Activated CD4-positive, alpha-beta T cell treated with anti-CD3 and anti-CD28 coated beads, Interleukin-2, Interleukin-4, amounts not matched to agents 100 ng/mL and 50 ng/mL, durations not matched to agents 16 hours and 8 hours (primary cell): ENCODE measurements around the gene RAP1GDS1.
"Not testable (repeated sequence)": the region's sequence is repeated elsewhere in the genome, so short reads cannot be mapped to it uniquely, and the experiment has no call there.

Experiments used
- DNase-seq: peaks from one replicate; pipeline ENCODE4 v3.0.0-alpha.2; 2020; ENCODE audit warnings: low spot score

RAP1GDS1 gene

GRCh38 chr4:98288671-98289070 lies 27.5 kb downstream of the RAP1GDS1 start:
- not testable (repeated sequence) for DNase-seq

- no peak for DNase-seq
Measured at GRCh38 chr4:98289375-98289774, 28.2 kb downstream of the RAP1GDS1 start.

GRCh38 chr4:98290511-98290910 lies 29.3 kb downstream of the RAP1GDS1 start:
- DNase-seq: no peak

- peak; percentile 27 for DNase-seq
Measured at GRCh38 chr4:98293104-98293887, 32.1 kb downstream of the RAP1GDS1 start.

- no peak for DNase-seq
Measured at GRCh38 chr4:98298022-98298421, 36.8 kb downstream of the RAP1GDS1 start.

- DNase-seq: no peak
Measured at GRCh38 chr4:98300706-98301105, 39.5 kb downstream of the RAP1GDS1 start.

GRCh38 chr4:98305576-98305975 lies 44.4 kb downstream of the RAP1GDS1 start:
- DNase-seq: no peak

GRCh38 chr4:98310867-98311266 lies 49.7 kb downstream of the RAP1GDS1 start:
- no peak for DNase-seq

GRCh38 chr4:98311656-98312055 lies 50.5 kb downstream of the RAP1GDS1 start:
- no peak for DNase-seq

GRCh38 chr4:98314791-98315565 lies 53.8 kb downstream of the RAP1GDS1 start:
- no peak for DNase-seq

GRCh38 chr4:98318521-98318920 lies 57.3 kb downstream of the RAP1GDS1 start:
- no peak for DNase-seq

- no peak for DNase-seq
Measured at GRCh38 chr4:98319021-98319420, 57.8 kb downstream of the RAP1GDS1 start.

GRCh38 chr4:98326168-98326567 lies 65.0 kb downstream of the RAP1GDS1 start:
- no peak for DNase-seq

GRCh38 chr4:98327694-98328093 lies 66.5 kb downstream of the RAP1GDS1 start:
- DNase-seq: no peak

GRCh38 chr4:98329879-98330640 lies 68.9 kb downstream of the RAP1GDS1 start:
- DNase-seq: not testable (repeated sequence)

GRCh38 chr4:98332017-98332416 lies 70.8 kb downstream of the RAP1GDS1 start:
- DNase-seq: no peak

- no peak for DNase-seq
Measured at GRCh38 chr4:98334461-98334860, 73.3 kb downstream of the RAP1GDS1 start.

GRCh38 chr4:98338761-98339438 lies 77.7 kb downstream of the RAP1GDS1 start:
- no peak for DNase-seq

GRCh38 chr4:98341309-98341708 lies 80.1 kb downstream of the RAP1GDS1 start:
- no peak for DNase-seq

GRCh38 chr4:98343626-98344025 lies 82.4 kb downstream of the RAP1GDS1 start:
- DNase-seq: no peak

- no peak for DNase-seq
Measured at GRCh38 chr4:98345838-98346237, 84.7 kb downstream of the RAP1GDS1 start.

GRCh38 chr4:98352396-98352795 lies 91.2 kb downstream of the RAP1GDS1 start:
- no peak for DNase-seq
